ENCODE results near the gene TNFRSF12A.

GRCh38 chr16:2974319-2975056, 45.7 kb upstream of the TNFRSF12A start:
- no peak for TF ChIP-seq POLR2AphosphoS5 (IDR thresholded peaks at IDR 0.05; ENCODE audit: insufficient read depth in 1 of 2, low read depth in 1 of 2)
- TF ChIP-seq, protein P1, sequence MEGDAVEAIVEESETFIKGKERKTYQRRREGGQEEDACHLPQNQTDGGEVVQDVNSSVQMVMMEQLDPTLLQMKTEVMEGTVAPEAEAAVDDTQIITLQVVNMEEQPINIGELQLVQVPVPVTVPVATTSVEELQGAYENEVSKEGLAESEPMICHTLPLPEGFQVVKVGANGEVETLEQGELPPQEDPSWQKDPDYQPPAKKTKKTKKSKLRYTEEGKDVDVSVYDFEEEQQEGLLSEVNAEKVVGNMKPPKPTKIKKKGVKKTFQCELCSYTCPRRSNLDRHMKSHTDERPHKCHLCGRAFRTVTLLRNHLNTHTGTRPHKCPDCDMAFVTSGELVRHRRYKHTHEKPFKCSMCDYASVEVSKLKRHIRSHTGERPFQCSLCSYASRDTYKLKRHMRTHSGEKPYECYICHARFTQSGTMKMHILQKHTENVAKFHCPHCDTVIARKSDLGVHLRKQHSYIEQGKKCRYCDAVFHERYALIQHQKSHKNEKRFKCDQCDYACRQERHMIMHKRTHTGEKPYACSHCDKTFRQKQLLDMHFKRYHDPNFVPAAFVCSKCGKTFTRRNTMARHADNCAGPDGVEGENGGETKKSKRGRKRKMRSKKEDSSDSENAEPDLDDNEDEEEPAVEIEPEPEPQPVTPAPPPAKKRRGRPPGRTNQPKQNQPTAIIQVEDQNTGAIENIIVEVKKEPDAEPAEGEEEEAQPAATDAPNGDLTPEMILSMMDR (IDR thresholded peaks at IDR 0.05): no peak

All from vagina (tissue), 2 donors.